ENCODE results near the gene MAP2. TPM values are rescaled to one million over a fixed set of nuclear protein-coding genes. Genes with fewer than 3 reads are reported as not detected.

Gene MAP2
- total and polyA plus RNA-seq, 4 donors = 0.70 to 4.2 (median 1.9) TPM

DNA sequence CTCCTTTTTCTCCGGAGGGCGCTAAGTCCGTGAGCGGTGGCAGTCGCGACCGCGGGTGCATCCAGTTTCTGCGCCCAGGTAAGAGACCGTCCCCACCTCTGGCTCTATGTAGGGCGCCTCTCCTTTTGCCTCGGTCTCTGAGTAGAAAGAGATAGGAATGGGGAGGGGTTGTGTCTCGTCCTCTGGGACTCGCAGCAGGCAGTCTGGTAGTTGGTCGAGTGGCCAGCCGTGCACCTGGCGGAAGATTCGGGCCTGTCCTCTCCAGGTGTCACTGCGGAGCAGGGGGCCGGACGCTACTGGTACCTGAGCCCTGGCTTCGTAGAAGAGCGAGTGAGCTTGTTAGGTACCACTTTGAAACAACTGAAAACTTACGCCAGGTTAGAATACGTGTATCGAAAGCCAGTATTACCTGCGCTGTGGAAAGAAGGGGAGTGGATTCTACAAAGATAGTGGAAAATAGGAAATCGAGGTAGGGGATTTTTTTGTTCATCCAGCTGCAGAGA, 403 bp downstream of the MAP2 start:
- H3K27me3 ChIP-seq (ENCODE audit: control insufficient read depth in 4 of 4, insufficient read depth in 4 of 4, low read length in 3 of 4) = peaks cover 0 to 6% (median 0%) of the 10 kb centered on the region in 4 donors
- no peak for DNase-seq (ENCODE audit: low spot score)
- WGBS = 2% methylated on average over 28 of the region's 28 CpGs
- H3K9ac ChIP-seq (ENCODE audit: low read depth in 1 of 2, low read length in 2 of 2) = peak overlapping the region; percentile 5 to 19
- peaks cover 0 to 15% (median 10%) of the 10 kb centered on the region in 4 donors for H3K4me1 ChIP-seq (ENCODE audit: control insufficient read depth in 4 of 4, insufficient read depth in 4 of 4, low read length in 3 of 4)
- H3K27ac ChIP-seq (ENCODE audit: low read depth in 1 of 2, low read length in 2 of 2) = no peak overlapping the region
- no peaks in the 10 kb centered on the region for H3K36me3 ChIP-seq (ENCODE audit: control insufficient read depth in 4 of 4, insufficient read depth in 3 of 4, low read depth in 1 of 4, low read length in 3 of 4)
- TF ChIP-seq, protein P1, sequence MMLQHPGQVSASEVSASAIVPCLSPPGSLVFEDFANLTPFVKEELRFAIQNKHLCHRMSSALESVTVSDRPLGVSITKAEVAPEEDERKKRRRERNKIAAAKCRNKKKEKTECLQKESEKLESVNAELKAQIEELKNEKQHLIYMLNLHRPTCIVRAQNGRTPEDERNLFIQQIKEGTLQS (IDR thresholded peaks at IDR 0.05) = no peak
- TF ChIP-seq, protein P2, sequence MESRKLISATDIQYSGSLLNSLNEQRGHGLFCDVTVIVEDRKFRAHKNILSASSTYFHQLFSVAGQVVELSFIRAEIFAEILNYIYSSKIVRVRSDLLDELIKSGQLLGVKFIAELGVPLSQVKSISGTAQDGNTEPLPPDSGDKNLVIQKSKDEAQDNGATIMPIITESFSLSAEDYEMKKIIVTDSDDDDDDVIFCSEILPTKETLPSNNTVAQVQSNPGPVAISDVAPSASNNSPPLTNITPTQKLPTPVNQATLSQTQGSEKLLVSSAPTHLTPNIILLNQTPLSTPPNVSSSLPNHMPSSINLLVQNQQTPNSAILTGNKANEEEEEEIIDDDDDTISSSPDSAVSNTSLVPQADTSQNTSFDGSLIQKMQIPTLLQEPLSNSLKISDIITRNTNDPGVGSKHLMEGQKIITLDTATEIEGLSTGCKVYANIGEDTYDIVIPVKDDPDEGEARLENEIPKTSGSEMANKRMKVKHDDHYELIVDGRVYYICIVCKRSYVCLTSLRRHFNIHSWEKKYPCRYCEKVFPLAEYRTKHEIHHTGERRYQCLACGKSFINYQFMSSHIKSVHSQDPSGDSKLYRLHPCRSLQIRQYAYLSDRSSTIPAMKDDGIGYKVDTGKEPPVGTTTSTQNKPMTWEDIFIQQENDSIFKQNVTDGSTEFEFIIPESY (IDR thresholded peaks at IDR 0.05) = no peak
- peak overlapping the region; percentile 46 to 53 (median 49) for H3K4me3 ChIP-seq (ENCODE audit: low read depth in 1 of 3, low read length in 3 of 3)
- H3K9me3 ChIP-seq (ENCODE audit: control insufficient read depth in 4 of 4, low read length in 3 of 4) = no peaks in the 10 kb centered on the region

DNA sequence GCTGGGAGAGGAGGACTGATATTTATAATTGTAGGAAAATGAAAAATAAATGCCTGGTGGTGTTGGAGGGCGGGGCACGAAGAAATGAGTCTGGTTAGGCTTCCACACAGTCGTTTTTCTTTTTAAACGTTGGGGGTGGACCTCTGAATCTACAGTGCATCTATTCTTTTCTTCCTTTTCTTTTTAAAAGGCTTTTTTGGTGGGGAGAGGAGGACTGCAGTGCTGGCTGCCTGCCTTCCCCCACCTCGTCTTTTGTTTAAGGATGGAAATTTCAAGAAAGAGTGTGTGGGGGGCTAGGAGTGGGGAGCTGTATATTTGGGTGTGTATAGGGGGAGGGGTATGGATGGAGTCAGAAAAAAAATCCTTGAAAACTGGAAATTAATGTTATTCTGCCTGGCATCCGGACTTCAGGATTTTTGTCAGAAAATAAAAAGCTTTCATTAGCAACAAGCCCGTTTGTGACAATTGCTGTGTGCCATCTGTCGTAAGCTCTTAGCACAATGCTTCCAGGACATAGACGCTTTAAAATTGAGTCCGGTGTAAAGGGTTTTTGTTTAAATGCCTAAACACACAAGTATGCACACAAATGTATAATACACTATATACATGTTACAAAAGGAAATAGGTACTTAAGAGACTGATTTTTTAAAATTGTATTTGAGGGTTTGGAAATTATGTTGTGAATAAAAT, 1.1 kb downstream of the MAP2 start:
- no peak for DNase-seq (ENCODE audit: low spot score)
- TF ChIP-seq, protein P3, sequence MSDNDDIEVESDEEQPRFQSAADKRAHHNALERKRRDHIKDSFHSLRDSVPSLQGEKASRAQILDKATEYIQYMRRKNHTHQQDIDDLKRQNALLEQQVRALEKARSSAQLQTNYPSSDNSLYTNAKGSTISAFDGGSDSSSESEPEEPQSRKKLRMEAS (IDR thresholded peaks at IDR 0.05) = no peak
- TF ChIP-seq TAF1 (conservative IDR thresholded peaks at IDR 0.05) = no peak
- no peak for TF ChIP-seq EGR1 (IDR thresholded peaks at IDR 0.05; ENCODE audit: low read depth in 2 of 2)
- TF ChIP-seq FOXA2 (IDR thresholded peaks at IDR 0.05) = no peak
- TF ChIP-seq FOXA1 (IDR thresholded peaks at IDR 0.05) = no peak
- no peak for TF ChIP-seq RAD21 (IDR thresholded peaks at IDR 0.05)
- TF ChIP-seq NR2F2 (IDR thresholded peaks at IDR 0.05) = no peak
- no peak for TF ChIP-seq JUND (IDR thresholded peaks at IDR 0.05)
- TF ChIP-seq HNF4G (IDR thresholded peaks at IDR 0.05) = no peak
- TF ChIP-seq, protein P2 (IDR thresholded peaks at IDR 0.05) = no peak
- TF ChIP-seq, protein P4, sequence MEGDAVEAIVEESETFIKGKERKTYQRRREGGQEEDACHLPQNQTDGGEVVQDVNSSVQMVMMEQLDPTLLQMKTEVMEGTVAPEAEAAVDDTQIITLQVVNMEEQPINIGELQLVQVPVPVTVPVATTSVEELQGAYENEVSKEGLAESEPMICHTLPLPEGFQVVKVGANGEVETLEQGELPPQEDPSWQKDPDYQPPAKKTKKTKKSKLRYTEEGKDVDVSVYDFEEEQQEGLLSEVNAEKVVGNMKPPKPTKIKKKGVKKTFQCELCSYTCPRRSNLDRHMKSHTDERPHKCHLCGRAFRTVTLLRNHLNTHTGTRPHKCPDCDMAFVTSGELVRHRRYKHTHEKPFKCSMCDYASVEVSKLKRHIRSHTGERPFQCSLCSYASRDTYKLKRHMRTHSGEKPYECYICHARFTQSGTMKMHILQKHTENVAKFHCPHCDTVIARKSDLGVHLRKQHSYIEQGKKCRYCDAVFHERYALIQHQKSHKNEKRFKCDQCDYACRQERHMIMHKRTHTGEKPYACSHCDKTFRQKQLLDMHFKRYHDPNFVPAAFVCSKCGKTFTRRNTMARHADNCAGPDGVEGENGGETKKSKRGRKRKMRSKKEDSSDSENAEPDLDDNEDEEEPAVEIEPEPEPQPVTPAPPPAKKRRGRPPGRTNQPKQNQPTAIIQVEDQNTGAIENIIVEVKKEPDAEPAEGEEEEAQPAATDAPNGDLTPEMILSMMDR (IDR thresholded peaks at IDR 0.05; ENCODE audit: low read depth, low read length, missing input control) = no peak
- TF ChIP-seq, protein P5, sequence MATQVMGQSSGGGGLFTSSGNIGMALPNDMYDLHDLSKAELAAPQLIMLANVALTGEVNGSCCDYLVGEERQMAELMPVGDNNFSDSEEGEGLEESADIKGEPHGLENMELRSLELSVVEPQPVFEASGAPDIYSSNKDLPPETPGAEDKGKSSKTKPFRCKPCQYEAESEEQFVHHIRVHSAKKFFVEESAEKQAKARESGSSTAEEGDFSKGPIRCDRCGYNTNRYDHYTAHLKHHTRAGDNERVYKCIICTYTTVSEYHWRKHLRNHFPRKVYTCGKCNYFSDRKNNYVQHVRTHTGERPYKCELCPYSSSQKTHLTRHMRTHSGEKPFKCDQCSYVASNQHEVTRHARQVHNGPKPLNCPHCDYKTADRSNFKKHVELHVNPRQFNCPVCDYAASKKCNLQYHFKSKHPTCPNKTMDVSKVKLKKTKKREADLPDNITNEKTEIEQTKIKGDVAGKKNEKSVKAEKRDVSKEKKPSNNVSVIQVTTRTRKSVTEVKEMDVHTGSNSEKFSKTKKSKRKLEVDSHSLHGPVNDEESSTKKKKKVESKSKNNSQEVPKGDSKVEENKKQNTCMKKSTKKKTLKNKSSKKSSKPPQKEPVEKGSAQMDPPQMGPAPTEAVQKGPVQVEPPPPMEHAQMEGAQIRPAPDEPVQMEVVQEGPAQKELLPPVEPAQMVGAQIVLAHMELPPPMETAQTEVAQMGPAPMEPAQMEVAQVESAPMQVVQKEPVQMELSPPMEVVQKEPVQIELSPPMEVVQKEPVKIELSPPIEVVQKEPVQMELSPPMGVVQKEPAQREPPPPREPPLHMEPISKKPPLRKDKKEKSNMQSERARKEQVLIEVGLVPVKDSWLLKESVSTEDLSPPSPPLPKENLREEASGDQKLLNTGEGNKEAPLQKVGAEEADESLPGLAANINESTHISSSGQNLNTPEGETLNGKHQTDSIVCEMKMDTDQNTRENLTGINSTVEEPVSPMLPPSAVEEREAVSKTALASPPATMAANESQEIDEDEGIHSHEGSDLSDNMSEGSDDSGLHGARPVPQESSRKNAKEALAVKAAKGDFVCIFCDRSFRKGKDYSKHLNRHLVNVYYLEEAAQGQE (IDR thresholded peaks at IDR 0.05) = no peak
- TF ChIP-seq SP1 (IDR thresholded peaks at IDR 0.05) = no peak
- no peak for TF ChIP-seq RXRA (IDR thresholded peaks at IDR 0.05)
- TF ChIP-seq, protein P1 (IDR thresholded peaks at IDR 0.05) = no peak
- TF ChIP-seq GABPA (IDR thresholded peaks at IDR 0.05 in 1 of 2, conservative IDR thresholded peaks at IDR 0.05 in 1 of 2) = no peak
- TF ChIP-seq YY1 (IDR thresholded peaks at IDR 0.05) = no peak
- TF ChIP-seq HNF4A (conservative IDR thresholded peaks at IDR 0.05) = no peak
- peaks cover 0 to 6% (median 0%) of the 10 kb centered on the region in 4 donors for H3K27me3 ChIP-seq (ENCODE audit: control insufficient read depth in 4 of 4, insufficient read depth in 4 of 4, low read length in 3 of 4)
- H3K4me3 ChIP-seq (ENCODE audit: low read depth in 1 of 3, low read length in 3 of 3) = peak overlapping the region in 1 of 3 donors; percentile 46
- H3K27ac ChIP-seq (ENCODE audit: low read depth in 1 of 2, low read length in 2 of 2) = no peak overlapping the region
- no peaks in the 10 kb centered on the region for H3K36me3 ChIP-seq (ENCODE audit: control insufficient read depth in 4 of 4, insufficient read depth in 3 of 4, low read depth in 1 of 4, low read length in 3 of 4)
- H3K9me3 ChIP-seq (ENCODE audit: control insufficient read depth in 4 of 4, low read length in 3 of 4) = no peaks in the 10 kb centered on the region
- peaks cover 0 to 15% (median 10%) of the 10 kb centered on the region in 4 donors for H3K4me1 ChIP-seq (ENCODE audit: control insufficient read depth in 4 of 4, insufficient read depth in 4 of 4, low read length in 3 of 4)
- WGBS = 13% methylated on average over 10 of the region's 10 CpGs
- H3K9ac ChIP-seq (ENCODE audit: low read depth in 1 of 2, low read length in 2 of 2) = peak overlapping the region in 1 of 2 donors; percentile 13

Data from liver (tissue), 9 donors.